ENCODE results near the gene ZC3H10.

Gene ZC3H10

DNA sequence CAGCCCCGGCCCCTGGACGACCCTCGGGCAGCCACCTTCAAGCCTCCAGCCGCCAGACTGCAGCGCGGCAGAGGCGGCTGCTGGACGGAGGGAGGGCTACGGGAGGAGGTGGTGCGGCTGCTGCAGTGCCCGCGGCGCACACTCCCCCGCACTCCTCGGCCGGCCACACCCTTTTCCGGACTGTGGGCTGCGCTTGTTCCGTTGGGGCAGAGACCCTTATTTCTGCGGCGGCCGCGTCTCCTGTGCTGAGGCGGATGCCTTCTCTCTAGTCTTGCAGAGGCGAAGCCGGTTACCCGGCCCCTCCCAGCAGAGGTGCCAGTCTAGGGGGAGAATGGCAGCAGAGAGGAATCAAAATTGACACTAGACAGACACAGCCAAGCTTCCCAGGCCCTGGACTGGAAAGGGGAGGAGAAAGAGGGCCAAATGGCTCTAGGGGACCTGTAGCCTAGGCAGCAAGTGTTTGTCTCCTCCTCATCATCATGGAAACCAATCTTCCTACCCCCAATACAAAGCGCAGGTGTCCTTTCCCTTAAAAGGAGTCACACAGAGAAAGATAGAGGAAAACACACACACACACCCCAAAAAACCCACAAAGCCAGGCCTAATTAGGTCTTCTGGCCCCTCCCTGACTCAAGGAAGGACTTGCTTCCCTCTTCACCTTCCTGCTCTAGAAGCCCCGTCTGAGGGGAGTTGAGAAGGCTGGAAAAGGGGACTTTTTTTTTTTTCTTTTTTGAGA lies 11.3 kb downstream of the ZC3H10 start:
- Histone ChIP-seq H3K36me3 (ENCODE audit: insufficient read depth, low read depth, low read length) (peaks cover 42% of the 10 kb centered on the region), H3K4me1 (ENCODE audit: insufficient read depth, low read length) (peaks cover 13% of the 10 kb centered on the region; the same call in 1 of the 2 replicates), H3K4me3 (ENCODE audit: low read length) (peak overlapping the region; percentile 86), H3K27me3 (ENCODE audit: insufficient read depth, low read length) (no peaks in the 10 kb centered on the region), H3K9me3 (ENCODE audit: insufficient read depth, low read depth, low read length) (no peaks in the 10 kb centered on the region), H3K9ac (ENCODE audit: low read depth, low read length) (peak overlapping the region; percentile 93), H3K27ac (ENCODE audit: low read length) (no peak overlapping the region)

DNA sequence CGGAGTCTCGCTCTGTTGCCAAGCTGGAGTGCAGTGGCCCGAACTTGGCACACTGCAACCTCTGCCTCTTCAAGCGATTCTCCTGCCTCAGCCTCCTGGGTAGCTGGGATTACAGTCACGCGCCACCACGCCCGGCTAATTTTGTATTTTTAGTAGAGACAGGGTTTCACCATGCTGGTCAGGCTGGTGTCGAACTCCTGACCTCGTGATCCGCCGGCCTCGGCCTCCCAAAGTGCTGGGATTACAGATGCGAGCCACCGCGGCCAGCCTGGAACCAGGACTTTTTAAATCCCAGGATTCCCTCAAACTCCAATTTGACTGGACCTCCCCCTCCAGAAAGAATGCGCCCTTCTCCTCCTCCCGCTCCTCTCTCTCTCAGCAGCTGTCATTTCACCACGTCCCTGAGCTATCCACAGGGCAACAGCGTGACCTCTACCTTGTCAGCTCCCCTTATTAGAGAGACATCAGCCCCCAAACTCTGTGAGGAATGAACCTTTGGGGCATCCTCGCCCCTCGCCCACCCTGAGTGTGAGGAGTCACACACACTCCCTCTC lies 12.0 kb downstream of the ZC3H10 start:
- Histone ChIP-seq H3K9ac (ENCODE audit: low read depth, low read length) (peak overlapping the region; percentile 93; the same call in 1 of the 2 replicates), H3K4me1 (ENCODE audit: insufficient read depth, low read length) (peaks cover 13% of the 10 kb centered on the region; the same call in 1 of the 2 replicates), H3K4me3 (ENCODE audit: low read length) (peak overlapping the region; percentile 86; the same call in 1 of the 2 replicates), H3K27me3 (ENCODE audit: insufficient read depth, low read length) (no peaks in the 10 kb centered on the region), H3K9me3 (ENCODE audit: insufficient read depth, low read depth, low read length) (no peaks in the 10 kb centered on the region), H3K27ac (ENCODE audit: low read length) (no peak overlapping the region), H3K36me3 (ENCODE audit: insufficient read depth, low read depth, low read length) (peaks cover 48% of the 10 kb centered on the region)

DNA sequence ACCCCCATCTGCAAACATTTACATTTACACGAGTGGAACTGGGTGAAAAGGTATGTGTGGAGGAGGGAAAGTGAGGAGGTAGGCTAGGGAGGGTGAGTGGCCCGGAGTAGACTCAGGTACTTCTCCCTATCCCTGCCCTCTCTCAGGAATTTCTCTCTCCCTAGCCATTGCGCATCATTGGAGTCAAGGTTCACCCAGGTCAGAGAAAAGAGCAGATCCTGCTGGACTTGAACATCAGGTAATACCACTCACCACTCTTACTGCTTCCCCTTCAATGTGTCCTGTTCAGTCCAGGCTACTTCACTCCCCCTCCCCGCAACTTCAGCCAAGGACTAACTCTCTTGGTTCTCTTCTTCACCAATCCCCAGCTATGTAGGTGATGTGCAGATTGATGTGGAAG lies 12.8 kb downstream of the ZC3H10 start:
- Histone ChIP-seq H3K4me1 (ENCODE audit: insufficient read depth, low read length) (peaks cover 13% of the 10 kb centered on the region; the same call in 1 of the 2 replicates), H3K9me3 (ENCODE audit: insufficient read depth, low read depth, low read length) (no peaks in the 10 kb centered on the region), H3K27me3 (ENCODE audit: insufficient read depth, low read length) (no peaks in the 10 kb centered on the region), H3K9ac (ENCODE audit: low read depth, low read length) (no peak overlapping the region), H3K4me3 (ENCODE audit: low read length) (no peak overlapping the region), H3K27ac (ENCODE audit: low read length) (no peak overlapping the region), H3K36me3 (ENCODE audit: insufficient read depth, low read depth, low read length) (peaks cover 57% of the 10 kb centered on the region)

DNA sequence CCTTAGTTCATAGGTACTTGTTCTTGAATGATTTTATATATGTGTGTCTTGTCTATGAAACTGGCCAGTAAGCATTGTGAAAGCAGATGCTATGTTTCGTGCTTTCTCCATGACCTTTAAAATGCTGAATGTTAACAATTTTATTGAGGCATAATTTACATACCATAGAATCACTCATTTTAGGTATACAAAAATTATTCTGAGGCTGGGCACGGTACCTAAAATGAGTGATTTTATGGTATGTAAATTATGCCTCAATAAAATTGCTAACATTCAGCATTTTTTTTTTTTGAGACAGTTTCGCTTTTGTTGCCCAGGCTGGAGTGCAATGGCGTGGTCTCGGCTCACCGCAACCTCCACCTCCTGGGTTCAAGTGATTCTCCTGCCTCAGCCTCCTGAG lies 16.8 kb downstream of the ZC3H10 start:
- H3K27me3 ChIP-seq (ENCODE audit: insufficient read depth, low read length) = no peaks in the 10 kb centered on the region
- no peak overlapping the region for H3K4me3 ChIP-seq (ENCODE audit: low read length)
- H3K9ac ChIP-seq (ENCODE audit: low read depth, low read length) = no peak overlapping the region
- H3K36me3 ChIP-seq (ENCODE audit: insufficient read depth, low read depth, low read length) = peaks cover 97% of the 10 kb centered on the region
- H3K4me1 ChIP-seq (ENCODE audit: insufficient read depth, low read length) = no peaks in the 10 kb centered on the region
- no peak overlapping the region for H3K27ac ChIP-seq (ENCODE audit: low read length)
- H3K9me3 ChIP-seq (ENCODE audit: insufficient read depth, low read depth, low read length) = no peaks in the 10 kb centered on the region

DNA sequence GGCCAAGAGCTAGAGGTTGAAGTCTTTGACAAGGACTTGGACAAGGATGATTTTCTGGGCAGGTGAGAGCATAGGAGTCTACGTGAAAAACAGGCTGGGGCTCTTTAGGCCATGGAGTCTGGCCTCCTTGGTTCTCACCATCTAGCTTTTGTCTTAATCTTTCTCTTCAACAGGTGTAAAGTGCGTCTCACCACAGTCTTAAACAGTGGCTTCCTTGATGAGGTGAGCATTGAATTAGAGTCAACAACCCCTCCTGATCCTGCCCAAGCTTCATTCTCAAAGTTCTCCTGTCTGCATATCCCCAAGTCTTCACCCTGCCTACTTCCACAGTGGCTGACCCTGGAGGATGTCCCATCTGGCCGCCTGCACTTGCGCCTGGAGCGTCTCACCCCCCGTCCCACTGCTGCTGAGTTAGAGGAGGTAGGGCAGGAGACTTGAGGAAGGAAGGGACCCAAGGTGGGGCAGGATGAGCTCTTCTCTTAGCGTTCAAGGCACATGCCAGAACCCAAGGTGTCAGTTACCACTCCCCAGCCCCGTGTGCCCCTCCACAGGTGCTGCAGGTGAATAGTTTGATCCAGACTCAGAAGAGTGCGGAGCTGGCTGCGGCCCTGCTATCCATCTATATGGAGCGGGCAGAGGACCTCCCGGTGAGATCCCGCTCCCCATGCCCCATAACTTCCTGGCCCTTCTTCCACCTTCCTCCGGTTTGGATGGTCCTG lies 19.9 kb downstream of the ZC3H10 start:
- Histone ChIP-seq H3K9me3 (ENCODE audit: insufficient read depth, low read depth, low read length) (no peaks in the 10 kb centered on the region), H3K36me3 (ENCODE audit: insufficient read depth, low read depth, low read length) (peaks cover 97% of the 10 kb centered on the region), H3K4me1 (ENCODE audit: insufficient read depth, low read length) (no peaks in the 10 kb centered on the region), H3K4me3 (ENCODE audit: low read length) (no peak overlapping the region), H3K9ac (ENCODE audit: low read depth, low read length) (no peak overlapping the region), H3K27ac (ENCODE audit: low read length) (no peak overlapping the region), H3K27me3 (ENCODE audit: insufficient read depth, low read length) (no peaks in the 10 kb centered on the region)

DNA sequence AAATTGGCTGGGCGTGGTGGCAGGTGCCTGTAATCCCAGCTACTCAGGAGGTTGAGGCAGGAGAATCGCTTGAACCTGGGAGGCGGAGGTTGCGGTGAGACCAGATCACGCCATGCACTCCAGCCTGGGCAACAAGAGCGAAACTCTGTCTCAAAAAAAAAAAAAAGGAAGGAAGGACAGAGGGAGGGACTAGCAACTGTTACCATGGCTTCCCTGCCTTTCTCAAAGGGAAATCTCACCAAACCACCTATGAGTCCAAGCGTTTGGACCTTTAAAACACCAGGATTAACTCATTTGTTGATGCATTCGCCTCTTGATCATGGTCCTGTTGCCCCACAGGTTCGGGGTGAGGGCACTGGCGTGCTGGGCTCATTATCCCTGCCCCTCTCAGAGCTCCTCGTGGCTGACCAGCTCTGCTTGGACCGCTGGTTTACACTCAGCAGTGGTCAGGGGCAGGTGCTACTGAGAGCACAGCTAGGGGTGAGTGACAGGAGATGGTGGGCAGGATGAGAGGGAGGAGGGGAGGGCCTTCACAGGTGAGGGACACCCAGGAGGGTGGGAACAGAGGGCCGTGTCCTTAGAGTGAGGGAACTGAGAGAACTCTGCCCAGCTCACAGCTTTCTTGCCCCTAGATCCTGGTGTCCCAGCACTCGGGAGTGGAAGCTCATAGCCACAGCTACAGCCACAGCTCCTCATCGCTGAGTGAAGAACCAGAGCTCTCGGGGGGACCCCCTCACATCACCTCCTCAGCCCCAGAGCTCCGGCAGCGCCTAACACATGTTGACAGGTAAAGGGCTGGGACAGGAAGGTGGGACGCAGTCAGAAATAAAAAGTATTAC lies 24.1 kb downstream of the ZC3H10 start:
- H3K4me1 ChIP-seq (ENCODE audit: insufficient read depth, low read length) = no peaks in the 10 kb centered on the region
- no peaks in the 10 kb centered on the region for H3K27me3 ChIP-seq (ENCODE audit: insufficient read depth, low read length)
- no peak overlapping the region for H3K9ac ChIP-seq (ENCODE audit: low read depth, low read length)
- no peak overlapping the region for H3K4me3 ChIP-seq (ENCODE audit: low read length)
- no peaks in the 10 kb centered on the region for H3K9me3 ChIP-seq (ENCODE audit: insufficient read depth, low read depth, low read length)
- no peak overlapping the region for H3K27ac ChIP-seq (ENCODE audit: low read length)
- peaks cover 80% of the 10 kb centered on the region for H3K36me3 ChIP-seq (ENCODE audit: insufficient read depth, low read depth, low read length)

DNA sequence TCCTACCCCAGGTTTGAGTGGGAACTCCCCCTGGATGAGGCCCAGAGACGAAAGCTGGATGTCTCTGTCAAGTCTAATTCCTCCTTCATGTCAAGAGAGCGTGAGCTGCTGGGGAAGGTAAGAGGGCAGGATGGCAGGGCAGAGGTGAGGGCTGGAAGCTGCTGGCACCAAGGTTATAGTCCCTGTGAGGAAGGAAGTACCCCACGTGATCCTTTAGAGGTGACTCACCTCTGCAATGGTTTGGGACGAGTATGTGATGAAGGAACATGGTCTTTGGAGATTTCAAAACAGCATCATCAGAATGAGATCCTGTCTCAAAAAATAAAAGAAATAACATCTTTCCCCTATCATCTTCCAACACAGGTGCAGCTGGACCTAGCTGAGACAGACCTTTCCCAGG lies 25.2 kb downstream of the ZC3H10 start:
- Histone ChIP-seq H3K27ac (ENCODE audit: low read length) (no peak overlapping the region), H3K36me3 (ENCODE audit: insufficient read depth, low read depth, low read length) (peaks cover 69% of the 10 kb centered on the region)

DNA sequence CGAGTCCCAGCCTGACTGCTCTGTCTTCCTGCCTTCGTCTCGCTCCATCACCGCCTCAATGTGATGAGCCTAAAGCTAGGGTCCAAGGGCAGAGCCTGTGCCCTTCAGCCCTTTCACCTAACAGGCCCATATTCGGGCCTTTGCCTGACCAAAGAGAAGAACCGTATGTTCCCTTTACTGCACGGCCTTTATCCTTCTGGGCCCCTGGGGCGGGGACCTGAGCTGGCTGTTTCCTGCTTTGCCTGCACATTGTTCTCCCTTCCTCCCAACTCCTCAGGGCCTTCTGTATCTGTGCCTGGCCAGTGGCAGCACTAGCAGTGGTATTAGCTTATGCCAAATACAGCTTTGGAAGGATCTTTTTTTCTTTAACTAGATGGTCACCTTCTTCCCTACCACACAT lies 25.8 kb downstream of the ZC3H10 start:
- Histone ChIP-seq H3K9me3 (ENCODE audit: insufficient read depth, low read depth, low read length) (no peaks in the 10 kb centered on the region), H3K9ac (ENCODE audit: low read depth, low read length) (no peak overlapping the region), H3K36me3 (ENCODE audit: insufficient read depth, low read depth, low read length) (peaks cover 63% of the 10 kb centered on the region), H3K4me1 (ENCODE audit: insufficient read depth, low read length) (no peaks in the 10 kb centered on the region), H3K27ac (ENCODE audit: low read length) (no peak overlapping the region), H3K27me3 (ENCODE audit: insufficient read depth, low read length) (no peaks in the 10 kb centered on the region), H3K4me3 (ENCODE audit: low read length) (no peak overlapping the region)

More for the DNA sequence above, 25.2 kb downstream of the ZC3H10 start:
- H3K9me3 ChIP-seq (ENCODE audit: insufficient read depth, low read depth, low read length) = no peaks in the 10 kb centered on the region
- H3K4me1 ChIP-seq (ENCODE audit: insufficient read depth, low read length) = no peaks in the 10 kb centered on the region
- no peak overlapping the region for H3K9ac ChIP-seq (ENCODE audit: low read depth, low read length)
- no peak overlapping the region for H3K4me3 ChIP-seq (ENCODE audit: low read length)
- no peaks in the 10 kb centered on the region for H3K27me3 ChIP-seq (ENCODE audit: insufficient read depth, low read length)

DNA sequence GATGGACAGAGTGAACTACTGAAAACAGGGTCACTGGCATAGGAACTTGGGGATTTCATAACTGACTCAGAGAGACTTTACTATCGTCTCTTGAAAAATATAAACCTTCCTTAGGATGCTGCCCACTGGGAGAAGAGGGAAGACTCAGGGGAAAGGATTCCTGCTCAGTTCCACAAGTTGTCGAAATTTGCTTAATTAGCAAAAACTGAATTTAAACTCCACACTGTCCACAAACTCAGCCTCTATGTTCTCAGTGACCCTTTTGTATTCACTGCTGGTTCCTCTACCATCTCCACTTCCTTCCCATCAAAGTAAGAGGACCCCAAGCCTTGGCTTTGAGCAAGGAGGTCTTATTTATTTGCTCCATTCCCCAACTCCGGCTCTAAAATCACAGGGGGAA lies 27.2 kb downstream of the ZC3H10 start:
- Histone ChIP-seq H3K9ac (ENCODE audit: low read depth, low read length) (no peak overlapping the region), H3K4me3 (ENCODE audit: low read length) (no peak overlapping the region), H3K9me3 (ENCODE audit: insufficient read depth, low read depth, low read length) (no peaks in the 10 kb centered on the region), H3K36me3 (ENCODE audit: insufficient read depth, low read depth, low read length) (peaks cover 54% of the 10 kb centered on the region), H3K27me3 (ENCODE audit: insufficient read depth, low read length) (no peaks in the 10 kb centered on the region), H3K4me1 (ENCODE audit: insufficient read depth, low read length) (no peaks in the 10 kb centered on the region), H3K27ac (ENCODE audit: low read length) (no peak overlapping the region)

DNA sequence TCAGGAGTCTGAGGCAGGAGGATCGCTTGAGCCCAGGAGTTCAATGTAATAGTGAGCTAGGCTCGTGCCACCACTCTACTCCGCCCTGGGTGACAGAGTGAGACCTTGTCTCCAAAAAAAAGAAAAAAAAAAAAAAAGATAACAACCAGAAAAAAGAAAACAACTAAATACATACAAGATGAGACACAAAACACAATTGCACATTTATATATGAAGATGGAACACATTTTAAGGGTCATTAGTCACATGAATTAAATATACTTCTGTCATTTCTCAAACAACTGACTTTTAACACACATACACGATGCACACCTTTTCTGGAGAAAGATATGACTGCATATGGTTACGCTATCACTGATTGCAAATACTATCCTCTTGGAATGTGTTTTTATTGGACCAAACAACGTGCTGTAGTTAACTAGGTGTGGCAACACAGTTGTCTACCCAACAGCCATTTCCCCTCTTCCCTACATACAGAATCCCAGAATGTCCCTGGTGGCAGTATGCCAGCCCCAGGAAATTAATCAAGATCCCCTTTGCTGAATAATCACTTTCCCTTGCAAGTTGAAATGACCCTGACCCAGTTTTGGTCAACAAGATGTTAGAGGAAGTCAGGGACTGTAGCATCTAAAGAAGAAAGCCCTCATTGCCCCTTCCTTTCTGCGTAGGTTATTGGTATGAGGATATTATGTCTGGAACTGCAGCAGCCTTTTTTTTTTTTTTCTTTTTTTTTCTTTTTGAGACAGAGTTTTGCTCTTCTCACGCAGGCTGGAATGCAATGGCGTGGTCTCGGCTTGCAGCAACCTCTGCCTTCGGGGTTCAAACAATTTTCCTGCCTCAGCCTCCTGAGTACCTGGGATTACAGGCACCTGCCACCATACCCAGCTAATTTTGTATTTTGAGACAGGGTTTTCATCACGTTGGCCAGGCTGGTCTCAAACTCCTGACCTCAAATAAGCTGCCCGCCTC lies 28.7 kb downstream of the ZC3H10 start:
- H3K27me3 ChIP-seq (ENCODE audit: insufficient read depth, low read length) = no peaks in the 10 kb centered on the region
- peaks cover 42% of the 10 kb centered on the region for H3K36me3 ChIP-seq (ENCODE audit: insufficient read depth, low read depth, low read length)
- H3K9me3 ChIP-seq (ENCODE audit: insufficient read depth, low read depth, low read length) = no peaks in the 10 kb centered on the region
- 0 out of 2 replicates have a peak, but pooled peaks cover 3% of the 10 kb centered on the region for H3K4me1 ChIP-seq (ENCODE audit: insufficient read depth, low read length)
- no peak overlapping the region for H3K27ac ChIP-seq (ENCODE audit: low read length)
- H3K9ac ChIP-seq (ENCODE audit: low read depth, low read length) = no peak overlapping the region
- no peak overlapping the region for H3K4me3 ChIP-seq (ENCODE audit: low read length)
